GM19099 (cell line): ENCODE measurements around the gene KPNB1.

Experiments used
- POLR2A ChIP-seq: IDR thresholded peaks from 3 replicates; pipeline ENCODE4 v1.6.1; 2011; ENCODE audit warnings: low read depth; ENCODE audit not compliant: insufficient read length; ENCODE audit errors: extremely low read depth

Gene KPNB1

DNA sequence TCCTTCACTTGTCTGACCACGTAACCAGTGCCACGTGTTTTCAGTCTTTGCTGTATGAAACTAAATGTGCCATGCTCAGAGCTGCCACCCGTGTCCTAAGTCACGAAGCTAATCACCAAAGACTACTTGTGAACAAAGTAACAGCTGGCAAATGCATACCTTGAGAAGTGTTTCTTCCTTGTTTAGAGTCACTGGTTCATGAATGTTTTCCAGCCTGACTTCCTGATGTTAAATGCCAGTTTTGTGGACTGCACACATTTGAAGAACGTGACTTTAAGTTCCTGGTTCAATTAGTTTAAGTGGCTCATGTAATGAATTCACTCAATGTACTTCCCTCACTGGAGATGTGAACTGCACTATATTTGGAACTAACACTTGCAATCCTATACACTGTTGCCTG, 19.9 kb upstream of the KPNB1 start:
- TF ChIP-seq POLR2A, result no peak

DNA sequence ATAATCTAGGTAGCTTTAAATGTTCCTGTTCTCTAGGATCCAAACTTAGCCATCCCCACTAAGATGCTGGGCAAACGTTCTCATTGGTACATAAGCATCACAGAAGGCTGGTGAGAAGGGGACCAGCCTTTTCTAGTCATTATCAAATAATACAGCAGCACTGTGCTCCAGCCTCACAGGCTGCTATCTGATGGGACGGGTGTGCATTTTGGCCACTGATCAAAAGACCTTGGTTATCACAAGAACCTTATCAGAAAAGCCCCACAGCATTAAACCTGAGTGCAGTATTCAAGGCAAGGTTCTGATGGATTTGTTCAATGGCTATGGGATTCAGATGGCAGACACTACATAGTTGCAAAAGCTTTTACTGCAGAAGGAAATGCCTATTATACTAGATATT, 19.1 kb upstream of the KPNB1 start:
- TF ChIP-seq POLR2A, result no peak

DNA sequence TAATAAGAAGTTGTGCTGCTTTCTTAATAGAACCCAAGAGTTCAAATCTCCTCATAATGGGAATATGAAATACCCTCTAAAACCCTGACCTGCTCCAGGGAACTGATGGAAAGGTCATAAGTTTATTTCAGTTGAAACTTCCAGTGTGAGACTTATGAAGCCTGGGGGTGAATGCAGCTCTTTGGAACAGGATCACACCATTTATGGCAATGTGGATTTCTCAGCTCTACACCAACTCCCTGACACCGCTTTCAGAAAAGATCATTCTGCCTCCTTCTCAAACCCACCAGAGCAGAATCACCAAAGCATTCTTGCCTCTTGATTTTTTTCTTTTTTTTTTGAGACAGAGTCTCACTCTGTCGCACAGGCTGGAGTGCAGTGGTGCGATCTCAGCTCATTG, 16.7 kb upstream of the KPNB1 start:
- no peak for TF ChIP-seq POLR2A

DNA sequence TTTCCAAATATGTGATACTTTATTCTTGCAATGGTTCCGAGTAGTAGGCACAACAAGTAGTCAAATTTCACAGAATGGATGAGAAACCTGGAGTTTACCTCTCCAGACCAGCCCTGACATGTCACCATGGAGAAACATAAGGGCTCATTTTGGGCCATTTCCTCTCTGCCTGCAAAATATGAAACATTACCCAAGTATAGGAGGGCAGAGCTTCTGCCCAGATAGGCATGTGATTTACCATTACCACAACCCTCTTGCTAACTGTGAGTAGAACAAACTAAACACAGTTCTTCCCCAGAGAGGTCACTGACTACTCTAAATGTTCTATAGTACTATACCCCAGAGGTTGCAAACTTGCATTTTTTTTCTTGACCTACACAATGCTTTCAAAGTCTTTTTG, 15.7 kb upstream of the KPNB1 start:
- TF ChIP-seq POLR2A, result no peak

DNA sequence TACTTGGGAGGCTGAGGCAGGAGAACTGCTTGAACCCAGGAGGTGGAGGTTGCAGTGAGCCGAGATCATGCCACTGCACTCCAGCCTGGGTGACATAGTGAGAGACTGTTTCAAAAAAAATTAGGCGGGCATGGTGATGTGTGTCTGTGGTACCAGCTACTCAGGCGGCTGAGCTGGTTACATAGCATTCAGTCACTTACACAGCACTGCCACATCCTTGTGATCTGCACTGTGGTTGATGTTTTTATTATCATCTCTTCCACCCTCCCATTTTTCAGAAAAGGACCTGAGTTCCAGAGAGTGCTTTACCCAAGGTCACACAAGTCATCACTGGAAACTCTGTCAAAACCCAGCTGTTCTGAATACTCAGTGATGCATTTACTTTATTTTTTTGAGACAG, 14.8 kb upstream of the KPNB1 start:
- no peak for TF ChIP-seq POLR2A

DNA sequence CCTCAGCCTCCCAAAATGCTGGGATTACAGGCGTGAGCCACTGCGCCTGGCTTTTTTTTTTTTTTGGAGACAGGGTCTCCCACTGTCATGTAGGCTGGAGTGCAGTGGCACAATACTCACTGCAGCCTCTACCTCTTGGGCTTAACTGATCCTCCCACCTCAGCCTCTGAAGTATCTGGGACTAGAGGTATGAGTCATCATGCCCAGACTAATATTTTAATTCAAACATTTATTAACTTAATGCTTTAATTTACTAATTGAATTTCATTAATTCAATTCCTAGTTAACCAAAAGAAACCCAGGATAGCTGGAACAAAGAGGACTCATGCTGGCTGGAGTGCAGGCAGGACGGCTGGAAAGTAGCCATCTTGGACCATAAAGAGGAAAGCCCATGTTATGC, 14.0 kb upstream of the KPNB1 start:
- TF ChIP-seq POLR2A, result no peak

DNA sequence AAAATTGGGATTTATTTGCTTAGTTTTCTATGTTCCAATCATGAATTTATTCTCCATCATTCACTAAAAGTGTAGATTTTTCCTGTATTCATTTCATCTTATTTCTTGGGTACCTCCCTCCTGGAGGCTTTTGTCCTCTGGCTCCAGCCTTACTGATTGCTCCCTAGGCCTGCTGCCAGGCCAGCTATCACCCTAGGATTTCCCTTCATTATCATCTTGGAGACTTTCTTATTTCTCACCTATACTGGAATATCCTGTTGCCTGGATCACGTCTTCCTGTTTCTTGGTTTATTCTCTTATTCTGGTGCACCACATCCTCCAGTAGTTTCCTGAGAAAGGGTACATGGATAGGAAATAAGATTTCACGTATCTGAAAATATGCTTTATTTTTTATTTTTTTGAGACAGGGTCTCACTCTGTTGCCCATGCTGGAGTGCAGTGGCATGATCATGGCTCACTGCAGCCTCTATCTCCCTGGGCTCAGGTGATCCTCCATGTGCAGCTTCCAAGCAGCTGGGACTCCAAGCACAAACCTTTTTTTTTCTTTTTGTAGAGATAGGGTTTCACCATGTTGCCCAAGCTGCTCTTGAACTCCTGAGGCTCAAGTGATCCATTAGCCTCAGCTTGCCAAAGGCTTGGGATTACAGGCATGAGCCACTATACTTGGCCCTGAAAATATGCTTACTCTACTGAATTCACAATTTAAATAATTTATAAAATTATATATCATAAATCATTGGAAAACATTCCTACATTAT, 13.3 kb upstream of the KPNB1 start:
- no peak for TF ChIP-seq POLR2A

DNA sequence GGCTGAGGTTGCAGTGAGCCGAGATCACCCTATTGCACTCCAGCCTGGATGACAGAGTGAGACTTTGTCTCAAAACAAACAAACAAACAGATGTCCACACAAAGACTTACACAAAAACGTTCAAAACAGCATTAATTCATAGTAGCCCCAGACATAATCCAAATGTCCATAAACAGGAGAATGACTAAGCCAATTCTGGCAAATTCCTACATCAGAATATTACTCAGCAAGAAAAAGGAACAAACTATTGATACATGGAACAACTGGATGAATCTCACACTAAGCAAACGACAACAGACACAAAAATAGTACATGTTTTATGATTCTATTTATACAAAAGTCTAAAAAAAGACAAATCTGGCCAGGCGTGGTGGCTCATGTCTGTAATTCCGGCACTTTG, 10.8 kb upstream of the KPNB1 start:
- no peak for TF ChIP-seq POLR2A

DNA sequence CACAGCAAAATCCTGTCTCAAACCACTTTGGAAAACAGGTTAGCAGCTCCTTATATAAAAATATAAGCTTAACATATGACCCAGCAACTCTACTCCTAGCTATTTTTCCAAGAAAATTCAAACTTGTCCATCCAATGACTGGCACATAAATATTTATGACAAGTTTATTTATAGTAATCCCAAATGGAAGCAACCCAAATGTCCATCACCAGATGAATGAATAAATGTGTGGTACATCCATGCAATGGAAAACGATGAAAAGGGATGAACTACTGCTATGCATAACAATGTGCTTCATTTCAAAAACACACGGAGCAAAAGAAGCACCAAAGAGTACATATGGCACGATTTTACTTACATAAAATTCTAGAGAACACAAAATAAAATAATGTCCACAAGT, 9.6 kb upstream of the KPNB1 start:
- TF ChIP-seq POLR2A, result no peak

DNA sequence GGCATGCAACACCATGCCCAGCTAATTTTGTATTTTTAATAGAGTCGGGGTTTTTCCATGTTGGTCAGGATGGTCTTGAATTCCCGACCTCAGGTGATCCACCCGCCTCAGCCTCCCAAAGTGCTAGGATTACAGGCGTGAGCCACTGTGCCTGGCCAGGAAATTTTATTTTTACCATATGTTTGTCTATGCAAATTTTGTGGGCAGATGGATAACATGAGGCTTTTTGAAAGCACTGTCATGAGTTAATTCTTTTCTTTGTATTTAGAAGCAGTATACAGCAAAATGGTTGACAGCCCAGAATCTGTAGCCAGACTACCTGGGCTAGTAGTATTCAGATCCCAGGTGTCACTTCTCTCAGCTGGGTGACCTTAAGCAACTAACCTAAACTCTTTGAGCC, 8.5 kb upstream of the KPNB1 start:
- TF ChIP-seq POLR2A, result no peak

DNA sequence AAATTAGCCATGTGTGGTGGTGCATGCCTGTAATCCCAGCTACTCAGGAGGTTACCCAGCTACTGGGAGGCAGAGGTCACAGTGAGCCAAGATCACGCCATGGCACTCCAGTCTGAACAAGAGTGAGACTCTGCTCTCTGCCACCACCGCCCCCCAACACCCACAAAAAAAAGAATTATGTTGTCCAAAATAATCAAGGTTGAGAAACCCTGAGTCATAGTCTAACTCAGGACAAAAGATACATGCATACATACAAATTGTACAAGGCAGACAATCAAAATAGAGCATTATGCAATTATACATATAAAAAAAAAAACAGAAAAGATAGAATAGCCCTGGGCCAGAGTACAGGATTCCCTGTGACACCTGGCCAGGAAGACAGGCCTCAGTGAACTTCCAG, 6.6 kb upstream of the KPNB1 start:
- TF ChIP-seq POLR2A, result no peak

DNA sequence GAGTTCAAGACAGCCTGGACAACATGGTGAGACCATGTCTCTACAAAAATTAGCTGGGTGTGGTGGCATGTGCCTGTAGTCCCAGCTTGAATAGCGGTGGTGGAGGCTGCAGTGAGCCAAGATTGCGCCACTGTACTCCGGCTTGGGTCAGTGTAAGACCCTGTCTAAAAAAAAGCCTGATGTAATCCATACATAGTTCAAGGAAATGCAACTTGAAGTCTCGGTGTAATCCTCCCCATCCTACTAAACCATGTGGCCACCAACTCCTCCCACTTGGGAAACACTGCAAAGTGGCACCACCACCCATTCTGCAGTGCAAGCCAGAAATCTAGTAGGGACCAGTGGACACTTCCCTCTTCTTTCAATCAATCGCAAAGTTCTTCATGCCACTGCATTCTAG, 5.4 kb upstream of the KPNB1 start:
- TF ChIP-seq POLR2A, result no peak

DNA sequence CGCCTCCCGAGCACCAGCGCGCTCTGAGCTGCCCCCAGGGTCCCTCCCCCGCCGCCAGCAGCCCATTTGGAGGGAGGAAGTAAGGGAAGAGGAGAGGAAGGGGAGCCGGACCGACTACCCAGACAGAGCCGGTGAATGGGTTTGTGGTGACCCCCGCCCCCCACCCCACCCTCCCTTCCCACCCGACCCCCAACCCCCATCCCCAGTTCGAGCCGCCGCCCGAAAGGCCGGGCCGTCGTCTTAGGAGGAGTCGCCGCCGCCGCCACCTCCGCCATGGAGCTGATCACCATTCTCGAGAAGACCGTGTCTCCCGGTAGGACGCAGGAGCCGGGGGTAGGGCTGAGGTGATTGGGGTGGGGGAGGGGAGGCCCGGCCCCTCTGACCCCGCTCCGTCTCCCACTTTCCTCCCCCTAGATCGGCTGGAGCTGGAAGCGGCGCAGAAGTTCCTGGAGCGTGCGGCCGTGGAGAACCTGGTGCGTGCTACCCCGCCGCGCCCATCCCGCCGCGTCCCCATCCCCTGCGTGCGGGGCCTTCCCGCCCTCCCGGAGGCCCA, 329 bp downstream of the KPNB1 start:
- TF ChIP-seq POLR2A, result no peak

DNA sequence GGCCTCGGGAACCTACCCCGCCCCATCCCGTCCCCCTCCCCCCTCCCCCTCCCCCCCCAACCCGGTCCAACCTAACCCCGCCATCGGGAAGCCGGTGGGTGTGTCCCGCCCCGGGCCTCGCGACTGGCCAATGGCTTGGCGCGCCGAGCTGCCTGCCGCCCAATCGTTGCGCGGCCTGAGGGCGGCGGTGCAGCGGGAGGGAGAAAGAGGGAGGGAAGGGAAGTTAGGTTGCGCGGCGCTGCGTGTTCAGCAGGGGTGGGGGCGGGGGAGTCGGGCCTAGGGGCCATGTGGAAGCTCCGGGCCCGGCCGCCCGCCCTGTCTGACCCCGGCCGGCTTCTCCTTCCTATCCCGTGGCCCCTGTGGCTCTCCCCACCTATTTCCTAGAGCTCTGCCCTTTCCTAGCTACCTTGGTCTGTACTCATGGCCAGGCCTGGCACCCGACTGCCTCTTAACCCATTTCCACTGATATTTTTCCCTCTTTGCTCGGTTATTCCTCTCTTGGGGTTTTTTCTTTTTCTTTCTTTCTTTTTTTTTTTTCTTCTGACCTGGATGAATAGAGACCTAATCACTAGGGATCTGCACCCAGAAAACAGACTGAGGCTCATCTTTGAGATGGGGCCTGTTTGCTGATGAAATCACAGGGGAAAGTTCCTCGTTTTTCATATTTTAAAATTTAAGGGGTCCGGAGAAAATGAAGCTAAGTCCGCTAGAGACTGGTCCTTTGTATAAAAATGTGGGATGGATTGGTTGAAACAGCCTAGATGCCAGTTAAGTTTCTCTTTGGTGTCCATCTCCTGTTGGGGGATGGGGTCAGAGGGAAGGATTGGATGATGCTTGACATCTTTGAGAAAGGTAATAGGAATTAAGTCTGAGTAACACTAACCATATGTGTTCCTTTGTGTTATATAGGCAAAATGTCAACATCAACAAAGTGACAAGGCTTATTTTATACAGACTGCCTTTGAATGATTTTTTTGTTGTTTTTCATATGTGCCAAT, 1.1 kb downstream of the KPNB1 start:
- TF ChIP-seq POLR2A, result no peak

DNA sequence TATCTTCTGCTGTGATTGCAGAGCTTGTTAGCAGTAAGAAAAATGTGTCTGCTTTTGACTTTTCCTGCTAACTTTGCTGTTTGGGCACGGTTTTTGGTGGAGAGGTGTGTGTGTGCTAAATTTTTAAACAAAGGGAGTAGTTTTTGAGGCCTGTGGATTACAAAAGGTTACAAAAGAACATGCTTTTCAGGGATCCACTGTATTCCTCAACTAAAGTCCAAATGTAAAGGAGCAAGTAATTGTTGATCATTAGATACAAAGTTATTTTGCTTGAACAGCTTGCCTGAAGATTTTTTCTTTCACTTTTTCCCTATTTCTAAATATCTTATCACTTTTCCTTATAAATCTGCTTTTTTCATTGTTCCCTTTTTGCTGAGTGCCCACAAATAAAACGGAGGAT, 2.0 kb downstream of the KPNB1 start:
- no peak for TF ChIP-seq POLR2A

DNA sequence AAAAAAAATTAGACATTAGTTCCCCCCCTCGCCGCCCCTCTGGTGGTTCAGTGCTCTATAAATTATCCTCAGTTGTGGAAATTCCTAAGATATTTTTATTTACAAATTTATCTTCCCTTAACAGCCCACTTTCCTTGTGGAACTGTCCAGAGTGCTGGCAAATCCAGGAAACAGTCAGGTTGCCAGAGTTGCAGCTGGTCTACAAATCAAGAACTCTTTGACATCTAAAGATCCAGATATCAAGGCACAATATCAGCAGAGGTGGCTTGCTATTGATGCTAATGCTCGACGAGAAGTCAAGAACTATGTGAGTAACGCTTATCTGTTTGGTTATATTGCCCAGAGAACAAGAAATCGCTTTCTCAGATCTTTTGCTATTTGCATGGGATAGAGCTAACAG, 2.9 kb downstream of the KPNB1 start:
- no peak for TF ChIP-seq POLR2A

DNA sequence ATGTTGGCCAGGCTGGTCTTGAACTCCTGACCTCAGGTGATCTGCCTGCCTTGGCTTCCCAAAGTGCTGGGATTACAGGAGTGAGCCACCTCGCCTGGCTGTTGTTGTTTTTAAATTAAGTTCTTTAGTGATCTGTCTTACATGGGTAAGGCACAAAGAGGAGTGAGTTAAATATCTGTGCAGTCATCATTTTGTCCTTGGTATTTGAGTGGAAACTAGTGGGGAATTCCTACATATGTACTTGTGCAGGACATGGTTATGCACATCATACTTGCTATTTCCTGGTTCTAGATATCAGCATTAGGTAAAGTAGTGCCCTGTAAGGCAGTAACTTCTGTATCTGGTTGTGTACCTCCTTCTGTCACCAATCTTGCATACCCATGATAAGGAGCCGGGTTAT, 3.7 kb downstream of the KPNB1 start:
- no peak for TF ChIP-seq POLR2A

DNA sequence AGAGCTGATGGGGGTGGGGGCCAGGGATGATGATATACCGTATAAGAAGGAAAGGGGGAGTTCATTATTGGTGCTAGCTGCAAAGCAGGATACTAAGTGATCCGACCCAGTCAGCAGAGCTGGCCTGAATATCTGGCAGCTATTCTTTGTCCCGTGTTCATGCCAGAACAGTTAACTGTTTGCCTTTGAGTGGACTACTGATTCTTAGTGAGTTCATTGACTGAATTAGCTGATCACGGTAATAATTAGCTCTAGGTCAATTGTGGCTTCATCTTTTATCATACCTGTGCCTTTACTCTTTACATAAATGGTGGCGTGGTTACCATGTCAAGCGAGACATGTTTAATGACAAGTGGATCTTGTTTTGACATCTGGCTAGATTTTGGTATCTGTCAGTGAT, 5.3 kb downstream of the KPNB1 start:
- no peak for TF ChIP-seq POLR2A
